WI38 (cell line): ENCODE measurements around the gene NFE2L1.

Experiments
- H3K4me3 ChIP-seq: 2 replicates; pipeline ENCODE4 v1.5.1; 2011; ENCODE audit warnings: low read depth, mild to moderate bottlenecking, control low read depth, low read length
- TF ChIP-seq, protein P1 (sequence below): IDR thresholded peaks from 2 replicates; pipeline ENCODE4 v1.5.1; 2012; ENCODE audit warnings: low read depth, mild to moderate bottlenecking, control low read depth, low read length

The NFE2L1 gene

GRCh38 chr17:48100591-48101011, 52.4 kb downstream of the NFE2L1 start:
- TF ChIP-seq, protein P1, sequence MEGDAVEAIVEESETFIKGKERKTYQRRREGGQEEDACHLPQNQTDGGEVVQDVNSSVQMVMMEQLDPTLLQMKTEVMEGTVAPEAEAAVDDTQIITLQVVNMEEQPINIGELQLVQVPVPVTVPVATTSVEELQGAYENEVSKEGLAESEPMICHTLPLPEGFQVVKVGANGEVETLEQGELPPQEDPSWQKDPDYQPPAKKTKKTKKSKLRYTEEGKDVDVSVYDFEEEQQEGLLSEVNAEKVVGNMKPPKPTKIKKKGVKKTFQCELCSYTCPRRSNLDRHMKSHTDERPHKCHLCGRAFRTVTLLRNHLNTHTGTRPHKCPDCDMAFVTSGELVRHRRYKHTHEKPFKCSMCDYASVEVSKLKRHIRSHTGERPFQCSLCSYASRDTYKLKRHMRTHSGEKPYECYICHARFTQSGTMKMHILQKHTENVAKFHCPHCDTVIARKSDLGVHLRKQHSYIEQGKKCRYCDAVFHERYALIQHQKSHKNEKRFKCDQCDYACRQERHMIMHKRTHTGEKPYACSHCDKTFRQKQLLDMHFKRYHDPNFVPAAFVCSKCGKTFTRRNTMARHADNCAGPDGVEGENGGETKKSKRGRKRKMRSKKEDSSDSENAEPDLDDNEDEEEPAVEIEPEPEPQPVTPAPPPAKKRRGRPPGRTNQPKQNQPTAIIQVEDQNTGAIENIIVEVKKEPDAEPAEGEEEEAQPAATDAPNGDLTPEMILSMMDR, result no peak
- H3K4me3 ChIP-seq, result peak overlapping the region; percentile 89

DNA sequence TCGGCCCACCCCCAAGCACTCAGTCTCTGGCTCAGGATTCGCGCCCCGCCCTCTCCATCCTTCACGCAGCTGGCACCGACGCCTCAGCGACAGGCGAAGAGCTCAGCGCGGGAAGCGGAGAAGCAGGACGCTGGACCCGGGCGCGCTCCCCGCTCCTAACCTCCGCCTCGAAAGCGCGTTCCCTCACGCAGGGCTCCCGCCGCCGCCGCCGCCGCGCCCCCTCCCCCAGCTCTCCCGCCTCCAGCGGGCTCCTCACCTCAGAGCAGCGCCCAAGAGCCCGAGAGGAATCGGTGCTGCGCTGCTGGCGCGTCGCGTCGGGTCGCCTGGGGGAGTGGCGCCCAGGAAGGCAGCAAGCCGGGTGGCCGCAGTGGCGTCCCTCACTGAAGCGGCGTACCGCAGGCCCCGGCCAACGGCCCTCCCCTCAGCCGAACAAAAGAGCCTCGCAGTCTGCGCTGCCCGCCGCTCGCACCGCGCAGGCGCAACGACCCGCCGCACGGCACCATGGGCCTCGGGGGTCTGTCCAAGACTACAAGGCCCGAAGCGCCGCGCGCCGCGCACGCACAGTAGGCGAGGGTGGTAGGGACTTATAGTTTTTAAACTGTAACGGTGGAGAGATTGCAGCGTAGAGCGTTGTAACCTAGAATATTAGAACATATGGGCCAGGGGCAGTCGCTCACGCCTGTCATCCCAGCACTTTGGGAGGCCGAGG, 53.0 kb downstream of the NFE2L1 start, which contains the start of gene CBX1:
CBX1 (minus strand) TSS at position 467 of the 709 bp plus-strand sequence. CDS start 24,474 bp downstream, outside the sequence.
- peak within 1 kb of the TSS; percentile 89 for H3K4me3 ChIP-seq
- TF ChIP-seq, protein P1, result no peak

- TF ChIP-seq, protein P1, result no peak
- peak overlapping the region; percentile 89 for H3K4me3 ChIP-seq
These were observed 54.0 kb downstream of the NFE2L1 start for GRCh38 chr17:48102043-48102750.

- TF ChIP-seq, protein P1, result no peak
- H3K4me3 ChIP-seq, result no peak overlapping the region
These were observed 54.9 kb downstream of the NFE2L1 start for GRCh38 chr17:48102798-48103715.

DNA sequence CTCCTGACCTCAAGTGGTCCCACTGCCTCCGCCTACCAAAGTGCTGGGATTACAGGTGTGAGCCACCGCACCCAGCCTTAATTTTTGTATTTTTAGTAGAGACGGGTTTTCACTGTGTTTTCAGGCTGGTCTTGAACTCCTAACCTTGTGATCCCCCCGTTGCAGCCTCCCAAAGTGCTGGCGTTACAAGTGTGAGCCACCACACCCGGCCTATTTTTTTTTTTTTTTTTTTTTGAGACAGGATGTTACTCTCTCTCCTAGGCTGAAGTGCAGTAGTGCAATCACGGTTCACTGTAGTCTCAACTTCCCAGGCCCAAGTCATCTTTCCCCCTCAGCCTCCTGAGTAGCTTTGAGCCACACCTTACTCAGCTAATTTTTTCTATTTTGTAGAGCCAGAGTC, 56.3 kb downstream of the NFE2L1 start:
- TF ChIP-seq, protein P1, result no peak
- no peak overlapping the region for H3K4me3 ChIP-seq

DNA sequence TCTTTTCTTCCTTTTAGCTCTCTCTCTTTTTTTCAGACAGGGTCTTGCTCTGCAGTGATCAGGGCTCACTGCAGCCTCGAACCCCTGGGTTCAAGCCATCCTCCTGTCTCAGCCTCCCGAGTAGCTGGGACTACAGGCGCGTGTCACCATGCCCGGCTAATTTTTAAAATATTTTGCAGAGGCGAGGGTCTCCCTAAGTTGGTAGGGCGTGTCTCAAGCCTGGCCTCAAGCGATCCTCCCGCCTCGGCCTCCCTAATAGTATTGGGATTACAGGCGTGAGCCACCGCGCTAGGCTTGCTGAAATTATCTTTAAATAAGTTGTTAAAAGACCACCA, 58.6 kb downstream of the NFE2L1 start:
- peak overlapping the region; percentile 95 for H3K4me3 ChIP-seq
- TF ChIP-seq, protein P1, result no peak
